ENCODE data around the gene MARCHF5.

DNA sequence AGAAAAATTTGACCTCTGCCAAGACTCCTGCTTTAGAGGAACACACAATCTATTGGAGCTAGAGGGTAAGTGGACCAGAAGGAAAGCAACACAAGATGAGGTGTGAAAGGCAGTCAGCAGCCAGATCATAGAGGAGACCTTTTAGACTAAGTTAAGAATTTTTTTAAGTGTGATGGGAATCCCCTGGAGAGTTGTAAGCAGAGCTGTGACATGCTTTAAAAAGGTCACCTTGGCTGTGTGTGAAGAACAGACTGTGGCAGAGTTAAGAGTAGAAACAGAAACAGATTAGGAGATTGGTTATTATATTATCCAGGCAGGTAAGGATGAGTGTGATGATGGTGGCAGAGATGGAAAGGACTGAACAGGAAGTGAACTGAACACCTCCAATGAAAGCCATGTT is 23.6 kb upstream of the MARCHF5 start:
- TF ChIP-seq, protein P1, sequence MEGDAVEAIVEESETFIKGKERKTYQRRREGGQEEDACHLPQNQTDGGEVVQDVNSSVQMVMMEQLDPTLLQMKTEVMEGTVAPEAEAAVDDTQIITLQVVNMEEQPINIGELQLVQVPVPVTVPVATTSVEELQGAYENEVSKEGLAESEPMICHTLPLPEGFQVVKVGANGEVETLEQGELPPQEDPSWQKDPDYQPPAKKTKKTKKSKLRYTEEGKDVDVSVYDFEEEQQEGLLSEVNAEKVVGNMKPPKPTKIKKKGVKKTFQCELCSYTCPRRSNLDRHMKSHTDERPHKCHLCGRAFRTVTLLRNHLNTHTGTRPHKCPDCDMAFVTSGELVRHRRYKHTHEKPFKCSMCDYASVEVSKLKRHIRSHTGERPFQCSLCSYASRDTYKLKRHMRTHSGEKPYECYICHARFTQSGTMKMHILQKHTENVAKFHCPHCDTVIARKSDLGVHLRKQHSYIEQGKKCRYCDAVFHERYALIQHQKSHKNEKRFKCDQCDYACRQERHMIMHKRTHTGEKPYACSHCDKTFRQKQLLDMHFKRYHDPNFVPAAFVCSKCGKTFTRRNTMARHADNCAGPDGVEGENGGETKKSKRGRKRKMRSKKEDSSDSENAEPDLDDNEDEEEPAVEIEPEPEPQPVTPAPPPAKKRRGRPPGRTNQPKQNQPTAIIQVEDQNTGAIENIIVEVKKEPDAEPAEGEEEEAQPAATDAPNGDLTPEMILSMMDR (IDR thresholded peaks at IDR 0.05), result no peak
- TF ChIP-seq POLR2AphosphoS5 (IDR thresholded peaks at IDR 0.05) (no peak), POLR2A (IDR thresholded peaks at IDR 0.05; ENCODE audit: low read depth) (no peak), EP300 (IDR thresholded peaks at IDR 0.05) (no peak)
